DMS53 treated with DMSO at 0.1 percent for 48 hours (cell line): Measurements from ENCODE around the gene CMKLR1.

Source experiments
- DNase-seq: peaks from one replicate; lab custom pipeline; 2025; ENCODE audit not compliant: unreplicated experiment; lab: John Stamatoyannopoulos, UW

Gene CMKLR1

GRCh38 chr12:108337235-108338223, 1.6 kb downstream of the CMKLR1 start:
- peak; percentile 3 for DNase-seq

- DNase-seq, result no peak
Observed at GRCh38 chr12:108335349-108336119, 3.6 kb downstream of the CMKLR1 start.

GRCh38 chr12:108333898-108334699, 5.0 kb downstream of the CMKLR1 start:
- DNase-seq, result no peak

GRCh38 chr12:108332791-108333382, 6.2 kb downstream of the CMKLR1 start:
- DNase-seq, result no peak

- DNase-seq, result no peak
Observed at GRCh38 chr12:108328420-108328819, 10.7 kb downstream of the CMKLR1 start.

GRCh38 chr12:108327621-108328344, 11.3 kb downstream of the CMKLR1 start:
- no peak for DNase-seq

- DNase-seq, result no peak
Observed at GRCh38 chr12:108326254-108326750, 12.8 kb downstream of the CMKLR1 start.

- DNase-seq, result no peak
Observed at GRCh38 chr12:108325549-108325948, 13.6 kb downstream of the CMKLR1 start.

GRCh38 chr12:108325018-108325358, 14.1 kb downstream of the CMKLR1 start:
- DNase-seq, result no peak

- DNase-seq, result no peak
Observed at GRCh38 chr12:108324351-108325017, 14.6 kb downstream of the CMKLR1 start.

- DNase-seq, result no peak
Observed at GRCh38 chr12:108323581-108323980, 15.5 kb downstream of the CMKLR1 start.

- no peak for DNase-seq
Observed at GRCh38 chr12:108322998-108323397, 16.1 kb downstream of the CMKLR1 start.

GRCh38 chr12:108321688-108322087, 17.4 kb downstream of the CMKLR1 start:
- DNase-seq, result no peak

- no peak for DNase-seq
Observed at GRCh38 chr12:108320507-108321293, 18.4 kb downstream of the CMKLR1 start.

- no peak for DNase-seq
Observed at GRCh38 chr12:108319277-108320234, 19.6 kb downstream of the CMKLR1 start.

GRCh38 chr12:108318472-108319275, 20.4 kb downstream of the CMKLR1 start:
- DNase-seq, result no peak
